Esophagus squamous epithelium (tissue), 5 donors: ENCODE results near the gene SPACA5. TPM values are rescaled to one million over a fixed set of nuclear protein-coding genes. Genes with fewer than 3 reads are reported as not detected.

Source experiments
- DNase-seq: peaks from one replicate; lab custom pipeline; 2025; lab: John Stamatoyannopoulos, UW
- H3K27ac ChIP-seq, 4 donors: fragments of 200-600 bp; sonication (generic); one replicate each; pipeline ENCODE4 v1.5.1; 2016 to 2019; ENCODE audit warnings: mild to moderate bottlenecking in 1 of 4
- H3K27me3 ChIP-seq, 4 donors: fragments of 200-600 bp; sonication (generic); 1 replicate in 3 of 4; 2 replicates in 1 of 4; pipeline versions ENCODE4 v1.5.1 to v1.6.0; 2017 to 2021; ENCODE audit warnings: antibody characterized with exemption in 1 of 4
- H3K36me3 ChIP-seq, 3 donors: fragments of 200-600 bp; sonication (generic); one replicate each; pipeline ENCODE4 v1.5.1; 2016 to 2019
- H3K4me1 ChIP-seq, 3 donors: fragments of 200-600 bp; sonication (generic); one replicate each; pipeline ENCODE4 v1.5.1; 2017 to 2019
- H3K4me3 ChIP-seq, 4 donors: fragments of 200-600 bp; sonication (generic); 1 replicate in 3 of 4; 2 replicates in 1 of 4; pipeline ENCODE4 v1.5.1; 2016 to 2019; ENCODE audit warnings: mild to moderate bottlenecking in 2 of 4, moderate library complexity in 1 of 4
- H3K9me3 ChIP-seq, 3 donors: fragments of 200-600 bp; sonication (generic); one replicate each; pipeline ENCODE4 v1.5.1; 2016 to 2019
- POLR2A ChIP-seq, 4 donors: fragments of 450-650 bp; IDR thresholded peaks; one replicate each; pipeline ENCODE4 v1.6.1; 2017; ENCODE audit warnings: antibody characterized with exemption in 4 of 4, mild to moderate bottlenecking in 4 of 4, moderate library complexity in 3 of 4
- WGBS, 2 donors: methylation state at CpG; one replicate each; pipeline ENCODE4 v1.1.5; 2018; 5-methylcytosine and 5-hydroxymethylcytosine counted together
- intact Hi-C: fragments of 100-400 bp; cut with DNase I; formaldehyde crosslinking; loops from one replicate; pipeline ENCODE4 v1.15.0; 2022
- total RNA-seq, 4 donors: library from RNA; depleted of rRNA; stranded (reverse); fragments of >200 nt; gene quantifications; one replicate each; pipeline ENCODE4 v1.1.0, GENCODE V29; 2016
- TF ChIP-seq, protein P1 (sequence below), 6 experiments: fragments of 450-650 bp in 4 of 6; fragments of 200-600 bp in 2 of 6; sonication (generic) in 2 of 6; IDR thresholded peaks; one replicate each; pipeline ENCODE4 v1.5.1; 2016 to 2019; ENCODE audit warnings: antibody characterized with exemption in 6 of 6, mild to moderate bottlenecking in 4 of 6, moderate library complexity in 4 of 6
- donor health status: DM: yes; HTN: yes; CAD: no.

Gene SPACA5
- total RNA-seq, 4 donors from 2014 or later, result not detected

- Histone ChIP-seq H3K27me3 (no peaks in the 10 kb centered on the region), H3K4me1 (peaks cover 0 to 5% (median 0%) of the 10 kb centered on the region in 3 donors), H3K36me3 (no peaks in the 10 kb centered on the region), H3K27ac (peak overlapping the region in 3 of 4 donors; percentile 33 to 60 (median 47)), H3K4me3 (no peak overlapping the region), H3K9me3 (no peaks in the 10 kb centered on the region)
- WGBS, 2 donors, result 8 to 38% methylated on average over 7 of the region's 8 CpGs
- no peak for DNase-seq
- intact Hi-C loops, result no loop called here
- TF ChIP-seq POLR2A (IDR thresholded peaks at IDR 0.05), result no peak
- TF ChIP-seq, protein P1, sequence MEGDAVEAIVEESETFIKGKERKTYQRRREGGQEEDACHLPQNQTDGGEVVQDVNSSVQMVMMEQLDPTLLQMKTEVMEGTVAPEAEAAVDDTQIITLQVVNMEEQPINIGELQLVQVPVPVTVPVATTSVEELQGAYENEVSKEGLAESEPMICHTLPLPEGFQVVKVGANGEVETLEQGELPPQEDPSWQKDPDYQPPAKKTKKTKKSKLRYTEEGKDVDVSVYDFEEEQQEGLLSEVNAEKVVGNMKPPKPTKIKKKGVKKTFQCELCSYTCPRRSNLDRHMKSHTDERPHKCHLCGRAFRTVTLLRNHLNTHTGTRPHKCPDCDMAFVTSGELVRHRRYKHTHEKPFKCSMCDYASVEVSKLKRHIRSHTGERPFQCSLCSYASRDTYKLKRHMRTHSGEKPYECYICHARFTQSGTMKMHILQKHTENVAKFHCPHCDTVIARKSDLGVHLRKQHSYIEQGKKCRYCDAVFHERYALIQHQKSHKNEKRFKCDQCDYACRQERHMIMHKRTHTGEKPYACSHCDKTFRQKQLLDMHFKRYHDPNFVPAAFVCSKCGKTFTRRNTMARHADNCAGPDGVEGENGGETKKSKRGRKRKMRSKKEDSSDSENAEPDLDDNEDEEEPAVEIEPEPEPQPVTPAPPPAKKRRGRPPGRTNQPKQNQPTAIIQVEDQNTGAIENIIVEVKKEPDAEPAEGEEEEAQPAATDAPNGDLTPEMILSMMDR (IDR thresholded peaks at IDR 0.05), result no peak
Observed at GRCh38 chrX:48045410-48046311, 38.9 kb downstream of the SPACA5 start.

DNA sequence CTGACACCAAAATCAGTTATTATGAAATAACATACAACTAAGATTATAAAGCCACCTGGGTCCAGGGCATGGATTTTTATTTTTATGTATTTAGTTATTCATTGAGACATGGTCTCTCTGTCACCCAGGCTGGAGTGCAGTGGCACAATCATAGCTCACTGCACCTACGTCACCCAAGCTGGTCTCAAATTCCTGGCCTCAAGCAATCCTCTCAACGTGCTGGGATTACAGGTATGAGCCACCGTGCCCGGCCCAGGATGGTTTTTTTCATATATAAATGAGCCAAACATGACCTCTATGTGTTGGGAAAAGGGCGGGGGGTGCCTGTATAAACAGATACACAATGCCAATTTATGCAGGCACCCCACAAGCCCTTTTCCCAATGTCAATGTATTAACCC is 40.1 kb downstream of the SPACA5 start:
- Histone ChIP-seq H3K4me1 (peaks cover 0 to 5% (median 0%) of the 10 kb centered on the region in 3 donors), H3K36me3 (no peaks in the 10 kb centered on the region), H3K9me3 (no peaks in the 10 kb centered on the region), H3K27me3 (no peaks in the 10 kb centered on the region), H3K4me3 (no peak overlapping the region), H3K27ac (no peak overlapping the region)
- DNase-seq, result no peak
- WGBS, 2 donors, result 50 to 57% methylated on average over 1 to 4 of the region's 5 CpGs
- no peak for TF ChIP-seq POLR2A (IDR thresholded peaks at IDR 0.05)
- TF ChIP-seq, protein P1 (IDR thresholded peaks at IDR 0.05), result no peak
- intact Hi-C loops, result no loop called here

DNA sequence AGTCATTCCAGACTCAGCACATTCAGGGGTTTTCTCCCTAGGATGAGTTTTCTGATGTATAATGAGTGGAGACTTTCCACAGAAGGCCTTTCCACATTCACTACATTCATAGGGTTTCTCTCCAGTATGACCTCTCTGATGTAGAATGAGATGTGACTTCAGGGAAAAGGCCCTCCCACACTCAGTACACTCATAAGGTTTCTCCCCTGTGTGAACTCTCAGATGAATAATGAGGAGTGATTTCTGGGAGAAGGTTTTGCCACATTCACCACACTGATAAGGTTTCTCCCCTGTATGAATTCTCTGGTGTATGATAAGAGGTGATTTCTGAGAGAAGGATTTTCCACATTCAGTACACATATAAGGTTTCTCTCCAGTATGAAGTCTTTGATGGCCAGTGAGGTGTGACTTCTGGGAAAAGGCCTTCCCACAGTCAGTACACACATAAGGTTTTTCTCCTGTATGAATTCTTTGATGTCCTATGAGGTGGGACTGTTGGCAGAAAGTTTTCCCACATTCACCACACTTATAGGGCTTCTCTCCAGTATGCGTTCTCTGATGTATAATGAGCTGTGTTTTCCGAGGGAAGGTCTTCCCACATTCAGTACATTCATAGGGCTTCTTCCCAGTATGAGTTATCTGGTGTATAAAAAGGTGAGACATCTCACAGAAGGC is 52.0 kb downstream of the SPACA5 start:
- H3K36me3 ChIP-seq, result peaks cover 0 to 50% (median 0%) of the 10 kb centered on the region in 3 donors
- peaks cover 0 to 32% (median 13%) of the 10 kb centered on the region in 3 donors for H3K9me3 ChIP-seq
- DNase-seq, result no peak
- H3K4me3 ChIP-seq, result no peak overlapping the region
- no peaks in the 10 kb centered on the region for H3K27me3 ChIP-seq
- H3K27ac ChIP-seq, result no peak overlapping the region
- intact Hi-C loops, result no loop called here
- no peaks in the 10 kb centered on the region for H3K4me1 ChIP-seq
- WGBS, 2 donors, result 73 to 100% methylated on average over 2 of the region's 2 CpGs
- TF ChIP-seq POLR2A (IDR thresholded peaks at IDR 0.05), result no peak
- TF ChIP-seq, protein P1 (IDR thresholded peaks at IDR 0.05), result no peak

DNA sequence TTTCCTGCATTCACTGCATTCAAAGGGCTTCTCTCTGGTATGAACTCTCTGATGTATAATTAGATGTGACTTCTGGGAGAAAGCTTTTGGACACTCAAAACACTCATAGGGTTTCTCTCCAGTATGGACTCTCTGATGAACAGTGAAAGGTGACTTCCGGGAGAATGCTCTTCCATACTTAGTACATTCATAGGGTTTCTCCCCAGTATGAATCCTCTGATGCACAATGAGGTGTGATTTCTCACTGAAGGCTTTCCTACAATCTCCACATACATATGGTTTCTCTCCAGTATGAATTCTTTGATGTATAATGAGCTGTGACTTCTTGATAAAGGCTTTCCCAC is 52.5 kb downstream of the SPACA5 start:
- Histone ChIP-seq H3K4me1 (no peaks in the 10 kb centered on the region), H3K4me3 (no peak overlapping the region), H3K27ac (no peak overlapping the region), H3K9me3 (peaks cover 0 to 32% (median 13%) of the 10 kb centered on the region in 3 donors), H3K27me3 (no peaks in the 10 kb centered on the region), H3K36me3 (peaks cover 0 to 50% (median 0%) of the 10 kb centered on the region in 3 donors)
- DNase-seq, result no peak
- 92 to 100% methylated on average over 1 of the region's 1 CpG for WGBS, 2 donors
- intact Hi-C loops, result no loop called here
- TF ChIP-seq, protein P1 (IDR thresholded peaks at IDR 0.05), result no peak
- TF ChIP-seq POLR2A (IDR thresholded peaks at IDR 0.05), result no peak

Other genes with a start within 250 kb of the SPACA5 start
- 1 to 10 TPM; 2.5 to 6.3 (median 4.2) TPM for gene ZNF81, start 170.1 kb upstream of the SPACA5 start, total RNA-seq
- gene ZNF182, start 3.0 kb upstream of the SPACA5 start, total RNA-seq, result 1 to 10 TPM in 3 of 4 donors, under 1 TPM in 1; 0.80 to 3.2 (median 1.4) TPM
- gene ZNF630, start 64.7 kb downstream of the SPACA5 start, total RNA-seq, result 1 to 10 TPM in 2 of 4 donors, under 1 TPM in 2; 0.44 to 2.7 (median 1.1) TPM
- not detected for gene SPACA5B, start 123.6 kb downstream of the SPACA5 start, total RNA-seq
- gene SSX5, start 189.8 kb downstream of the SPACA5 start, total RNA-seq, result not detected
- not detected for gene SSX1, start 248.4 kb downstream of the SPACA5 start, total RNA-seq